HG03520 (cell line): ENCODE data around the gene GSG1L.
"Not testable (repeated sequence)": the region's sequence is repeated elsewhere in the genome, so short reads cannot be mapped to it uniquely, and the experiment has no call there.

Source experiments
- ATAC-seq: cut with Tn5 transposase; IDR thresholded peaks from one replicate; pipeline ENCODE4 v1.9.1; 2021; ENCODE audit warnings: mild to moderate bottlenecking, moderate library complexity; ENCODE audit not compliant: unreplicated experiment

The GSG1L gene

GRCh38 chr16:27984121-27984520 is 79.4 kb downstream of the GSG1L start:
- ATAC-seq: no peak

GRCh38 chr16:27983244-27983643 is 80.3 kb downstream of the GSG1L start:
- no peak for ATAC-seq

GRCh38 chr16:27982184-27982583 is 81.3 kb downstream of the GSG1L start:
- no peak for ATAC-seq

GRCh38 chr16:27980919-27981700 is 82.4 kb downstream of the GSG1L start:
- no peak for ATAC-seq

- no peak for ATAC-seq
These were observed 83.3 kb downstream of the GSG1L start for GRCh38 chr16:27980076-27980775.

- not testable (repeated sequence) for ATAC-seq
These were observed 83.8 kb downstream of the GSG1L start for GRCh38 chr16:27979668-27980067.

GRCh38 chr16:27978876-27979275 is 84.6 kb downstream of the GSG1L start:
- ATAC-seq: no peak

- ATAC-seq: no peak
These were observed 85.5 kb downstream of the GSG1L start for GRCh38 chr16:27977966-27978365.

GRCh38 chr16:27976990-27977389 is 86.5 kb downstream of the GSG1L start:
- no peak for ATAC-seq

- ATAC-seq: no peak
These were observed 88.5 kb downstream of the GSG1L start for GRCh38 chr16:27974896-27975540.

- ATAC-seq: no peak
These were observed 89.8 kb downstream of the GSG1L start for GRCh38 chr16:27973678-27974077.

GRCh38 chr16:27972500-27972899 is 91.0 kb downstream of the GSG1L start:
- ATAC-seq: no peak

- no peak for ATAC-seq
These were observed 93.9 kb downstream of the GSG1L start for GRCh38 chr16:27969574-27969973.

- no peak for ATAC-seq
These were observed 96.3 kb downstream of the GSG1L start for GRCh38 chr16:27967169-27967568.

GRCh38 chr16:27966756-27967155 is 96.8 kb downstream of the GSG1L start:
- no peak for ATAC-seq

GRCh38 chr16:27965801-27966200 is 97.7 kb downstream of the GSG1L start:
- no peak for ATAC-seq

GRCh38 chr16:27963471-27963965 is 100.0 kb downstream of the GSG1L start:
- ATAC-seq: no peak

- ATAC-seq: no peak
These were observed 101.3 kb downstream of the GSG1L start for GRCh38 chr16:27962197-27962596.

- no peak for ATAC-seq
These were observed 102.3 kb downstream of the GSG1L start for GRCh38 chr16:27961296-27961620.

- ATAC-seq: no peak
These were observed 102.8 kb downstream of the GSG1L start for GRCh38 chr16:27960619-27961295.

GRCh38 chr16:27959914-27960313 is 103.6 kb downstream of the GSG1L start:
- ATAC-seq: no peak
